Lower lobe of right lung (tissue), 2 donors: Measurements from ENCODE around the gene MYO9A. TPM values are rescaled to one million over a fixed set of nuclear protein-coding genes. Genes with fewer than 3 reads are reported as not detected.
"Not testable (repeated sequence)": the region's sequence is repeated elsewhere in the genome, so short reads cannot be mapped to it uniquely, and the experiment has no call there.

ENCODE experiments used
- ATAC-seq, 2 donors: fragments of 200-7000 bp; cut with Tn5 transposase; one replicate each; pipeline ENCODE4 v1.9.1; 2020 to 2022; ENCODE audit warnings: mild to moderate bottlenecking in 2 of 2, moderate library complexity in 2 of 2
- DNase-seq: peaks from one replicate; pipeline ENCODE4 v3.0.0-alpha.2; 2020
- H3K27ac ChIP-seq: fragments of 200-600 bp; one replicate; pipeline ENCODE4 v1.8.0; 2022
- H3K27me3 ChIP-seq: fragments of 200-600 bp; one replicate; pipeline ENCODE4 v1.8.0; 2022; ENCODE audit warnings: low read depth
- H3K36me3 ChIP-seq: fragments of 200-600 bp; one replicate; pipeline ENCODE4 v1.8.0; 2022; ENCODE audit warnings: mild to moderate bottlenecking
- H3K4me1 ChIP-seq: fragments of 200-600 bp; one replicate; pipeline ENCODE4 v1.8.0; 2022
- H3K4me3 ChIP-seq: fragments of 200-600 bp; one replicate; pipeline ENCODE4 v1.8.0; 2022; ENCODE audit warnings: mild to moderate bottlenecking
- H3K9me3 ChIP-seq: fragments of 200-600 bp; one replicate; pipeline ENCODE4 v1.8.0; 2022
- CTCF ChIP-seq: fragments of 200-600 bp; IDR thresholded peaks from one replicate; pipeline ENCODE4 v1.8.0; 2022; ENCODE audit warnings: antibody characterized with exemption, mild to moderate bottlenecking
- intact Hi-C: fragments of 100-400 bp; cut with DNase I; formaldehyde crosslinking; loops from one replicate; pipeline ENCODE4 v1.11.0; 2022
- total RNA-seq: library from RNA; stranded (reverse); fragmentation: NEBNext Ultra II Directional; extraction: Animal tissue kit (Norgen Biotek cat#: 25700); gene quantifications from one replicate; pipeline ENCODE4 v1.2.1, GENCODE V29; 2021
- donor health status: DM: no; HTN: yes; CAD: no; lungs with severe emphysema.

The MYO9A gene
- total RNA-seq, 1 donor from 2014 or later, result 73.8 TPM

GRCh38 chr15:72112805-72113204 is 5.1 kb downstream of the MYO9A start:
- Histone ChIP-seq H3K27me3 (no peaks in the 10 kb centered on the region), H3K4me3 (no peak overlapping the region), H3K9me3 (no peaks in the 10 kb centered on the region), H3K36me3 (no peaks in the 10 kb centered on the region), H3K4me1 (peaks cover 37% of the 10 kb centered on the region), H3K27ac (no peak overlapping the region)
- DNase-seq (no peak), ATAC-seq (no peak)
- no peak for TF ChIP-seq CTCF
- intact Hi-C loops, result no loop called here

- Histone ChIP-seq H3K4me3 (no peak overlapping the region), H3K27me3 (no peaks in the 10 kb centered on the region), H3K4me1 (peaks cover 37% of the 10 kb centered on the region), H3K9me3 (no peaks in the 10 kb centered on the region), H3K27ac (no peak overlapping the region), H3K36me3 (no peaks in the 10 kb centered on the region)
- no peak for TF ChIP-seq CTCF
- ATAC-seq (no peak), DNase-seq (no peak)
- intact Hi-C loops, result no loop called here
Observed at GRCh38 chr15:72112116-72112515, 5.8 kb downstream of the MYO9A start.

- peaks cover 23% of the 10 kb centered on the region for H3K4me1 ChIP-seq
- no peak overlapping the region for H3K4me3 ChIP-seq
- H3K36me3 ChIP-seq, result no peaks in the 10 kb centered on the region
- no peak for TF ChIP-seq CTCF
- no peaks in the 10 kb centered on the region for H3K9me3 ChIP-seq
- H3K27ac ChIP-seq, result no peak overlapping the region
- DNase-seq (no peak), ATAC-seq (no peak)
- intact Hi-C loops, result no loop called here
- H3K27me3 ChIP-seq, result no peaks in the 10 kb centered on the region
Observed at GRCh38 chr15:72110355-72110754, 7.6 kb downstream of the MYO9A start.

- DNase-seq, result no peak
- intact Hi-C loops, result no loop called here
- Histone ChIP-seq H3K4me3 (no peak overlapping the region), H3K36me3 (no peaks in the 10 kb centered on the region), H3K27ac (no peak overlapping the region), H3K4me1 (peaks cover 11% of the 10 kb centered on the region), H3K9me3 (no peaks in the 10 kb centered on the region), H3K27me3 (no peaks in the 10 kb centered on the region)
- no peak for TF ChIP-seq CTCF
- no peak for ATAC-seq
Observed at GRCh38 chr15:72106068-72106467, 11.9 kb downstream of the MYO9A start.

GRCh38 chr15:72105111-72105510 is 12.8 kb downstream of the MYO9A start:
- intact Hi-C loops, result no loop called here
- TF ChIP-seq CTCF, result no peak
- H3K4me3 ChIP-seq, result no peak overlapping the region
- no peaks in the 10 kb centered on the region for H3K36me3 ChIP-seq
- no peaks in the 10 kb centered on the region for H3K9me3 ChIP-seq
- H3K27me3 ChIP-seq, result no peaks in the 10 kb centered on the region
- H3K27ac ChIP-seq, result no peak overlapping the region
- ATAC-seq, result no peak
- peaks cover 11% of the 10 kb centered on the region for H3K4me1 ChIP-seq
- DNase-seq, result no peak

GRCh38 chr15:72100551-72100950 is 17.4 kb downstream of the MYO9A start:
- H3K9me3 ChIP-seq, ATAC-seq, DNase-seq, H3K27ac ChIP-seq, intact Hi-C loops, H3K27me3 ChIP-seq, H3K4me3 ChIP-seq, H3K36me3 ChIP-seq: not testable (repeated sequence)
- peaks cover 11% of the 10 kb centered on the region for H3K4me1 ChIP-seq
